ENCODE data around the gene PDE4D. TPM values are rescaled to one million over a fixed set of nuclear protein-coding genes. Genes with fewer than 3 reads are reported as not detected.

Gene PDE4D
- total RNA-seq, 4 donors from 2014 or later: 6.7 to 21.0 (median 15.0) TPM

GRCh38 chr5:59299006-59299405, 594.5 kb downstream of the PDE4D start:
- no peak overlapping the region for H3K4me3 ChIP-seq (ENCODE audit: low read depth, poor library complexity, severe bottlenecking)
- 54 to 70% methylated on average over 3 of the region's 3 CpGs for WGBS, 2 donors
- no peak for DNase-seq (ENCODE audit: low spot score in 2 of 2)
- TF ChIP-seq POLR2A (IDR thresholded peaks at IDR 0.05): no peak
- TF ChIP-seq CTCF (IDR thresholded peaks at IDR 0.05): no peak
- intact Hi-C loops (cut with DNase I; ENCODE audit: low total_unique reads): no loop called here

- WGBS, 2 donors: 17 to 20% methylated on average over 5 of the region's 5 CpGs
- DNase-seq (ENCODE audit: low spot score in 2 of 2): no peak
Observed at GRCh38 chr5:59296317-59297264, 596.9 kb downstream of the PDE4D start.

GRCh38 chr5:59293700-59294099, 599.8 kb downstream of the PDE4D start:
- intact Hi-C loops (cut with DNase I; ENCODE audit: low total_unique reads): no loop called here
- WGBS, 2 donors: 95 to 96% methylated on average over 4 of the region's 4 CpGs
- DNase-seq (ENCODE audit: low spot score in 2 of 2): no peak
- TF ChIP-seq POLR2A (IDR thresholded peaks at IDR 0.05): no peak
- TF ChIP-seq CTCF (IDR thresholded peaks at IDR 0.05): no peak
- no peak overlapping the region for H3K4me3 ChIP-seq (ENCODE audit: low read depth, poor library complexity, severe bottlenecking)

More at GRCh38 chr5:59296317-59297264, 596.9 kb downstream of the PDE4D start:
- intact Hi-C loops (cut with DNase I; ENCODE audit: low total_unique reads): no loop called here
- no peak overlapping the region for H3K4me3 ChIP-seq (ENCODE audit: low read depth, poor library complexity, severe bottlenecking)
- TF ChIP-seq POLR2A (IDR thresholded peaks at IDR 0.05) (no peak), CTCF (IDR thresholded peaks at IDR 0.05) (no peak)

- H3K4me3 ChIP-seq (ENCODE audit: low read depth, poor library complexity, severe bottlenecking): no peak overlapping the region
- no peak for DNase-seq (ENCODE audit: low spot score in 2 of 2)
- TF ChIP-seq CTCF (IDR thresholded peaks at IDR 0.05) (no peak), POLR2A (IDR thresholded peaks at IDR 0.05) (no peak)
- intact Hi-C loops (cut with DNase I; ENCODE audit: low total_unique reads): no loop called here
Observed at GRCh38 chr5:59291941-59292340, 601.6 kb downstream of the PDE4D start.

- 56 to 66% methylated on average over 2 of the region's 2 CpGs for WGBS, 2 donors
- no peak overlapping the region for H3K4me3 ChIP-seq (ENCODE audit: low read depth, poor library complexity, severe bottlenecking)
- no peak for DNase-seq (ENCODE audit: low spot score in 2 of 2)
- no peak for TF ChIP-seq CTCF (IDR thresholded peaks at IDR 0.05)
- TF ChIP-seq POLR2A (IDR thresholded peaks at IDR 0.05): no peak
- intact Hi-C loops (cut with DNase I; ENCODE audit: low total_unique reads): no loop called here
Observed at GRCh38 chr5:59287884-59288283, 605.6 kb downstream of the PDE4D start.
